GM12864 (cell line): ENCODE data around the gene KCTD13.
"Not testable (repeated sequence)": the region's sequence is repeated elsewhere in the genome, so short reads cannot be mapped to it uniquely, and the experiment has no call there.

Experiments
- DNase-seq: peaks from one replicate; pipeline ENCODE4 v3.0.0-alpha.2; 2011; ENCODE audit warnings: low read depth
- H3K4me3 ChIP-seq: 2 replicates; pipeline ENCODE4 v1.5.1; 2011; ENCODE audit warnings: mild to moderate bottlenecking, low read depth, low read length, control low read depth
- CTCF ChIP-seq: IDR thresholded peaks from 2 replicates; pipeline ENCODE4 v1.5.1; 2011; ENCODE audit warnings: low read depth, mild to moderate bottlenecking, moderate library complexity, low read length, control low read depth, inconsistent platforms; ENCODE audit errors: missing control alignments

KCTD13 gene

GRCh38 chr16:29876217-29876593 lies 49.8 kb downstream of the KCTD13 start:
- DNase-seq, result no peak
- no peak overlapping the region for H3K4me3 ChIP-seq
- no peak for TF ChIP-seq CTCF

GRCh38 chr16:29875206-29875605 lies 50.8 kb downstream of the KCTD13 start:
- DNase-seq, result no peak
- H3K4me3 ChIP-seq, result no peak overlapping the region
- no peak for TF ChIP-seq CTCF

GRCh38 chr16:29873319-29873718 lies 52.7 kb downstream of the KCTD13 start:
- DNase-seq, result no peak
- no peak for TF ChIP-seq CTCF
- no peak overlapping the region for H3K4me3 ChIP-seq

- H3K4me3 ChIP-seq, result no peak overlapping the region
- TF ChIP-seq CTCF, result no peak
- DNase-seq, result no peak
Observed at GRCh38 chr16:29871822-29872546, 54.0 kb downstream of the KCTD13 start.

GRCh38 chr16:29869067-29869466 lies 57.0 kb downstream of the KCTD13 start:
- H3K4me3 ChIP-seq, DNase-seq: not testable (repeated sequence)

- H3K4me3 ChIP-seq, result no peak overlapping the region
- no peak for DNase-seq
- no peak for TF ChIP-seq CTCF
Observed at GRCh38 chr16:29868396-29869009, 57.5 kb downstream of the KCTD13 start.

- no peak for TF ChIP-seq CTCF
- H3K4me3 ChIP-seq, result no peak overlapping the region
- no peak for DNase-seq
Observed at GRCh38 chr16:29864205-29864604, 61.8 kb downstream of the KCTD13 start.
